HepG2 (cell line): ENCODE measurements around the gene BUB1B. TPM values are rescaled to one million over a fixed set of nuclear protein-coding genes. Genes with fewer than 3 reads are reported as not detected.

Source experiments
- ATAC-seq: fragments of 200-7000 bp; cut with Tn5 transposase; 3 replicates; pipeline ENCODE4 v1.9.1; 2020; ENCODE audit warnings: mild to moderate bottlenecking, moderate library complexity
- BruUV-seq: library from RNA; stranded (reverse); fragments of 400-500 nt; replicated peaks from 2 replicates; lab custom pipeline; 2021; lab: Mats Ljungman, UMichigan
- CTCF ChIA-PET: fragments of 300-600 bp; formaldehyde crosslinking; extraction: SDS; loops from one replicate; lab custom pipeline; 2021; ENCODE audit warnings: low total read pairs, inconsistent platforms, low intra/inter-chr PET ratio; lab: Yijun Ruan, JAX
- POLR2A ChIA-PET: fragments of 350-600 bp; sonication (Branson Sonifier 250); formaldehyde crosslinking; loops from one replicate; lab custom pipeline; 2020; ENCODE audit warnings: antibody characterized with exemption, inconsistent platforms; lab: Yijun Ruan, JAX
- DNase-seq: peaks from one replicate; pipeline ENCODE4 v3.0.0-alpha.2; 2015; ENCODE audit warnings: low spot score
- FAIRE-seq: peaks from 3 replicates; lab custom pipeline; 2011; peaks lifted over from hg19 to GRCh38; lab: Jason Lieb, UNC
- H2AFZ ChIP-seq: one replicate; pipeline ENCODE4 v1.6.1; 2011; ENCODE audit warnings: low read length, inconsistent platforms
- H3K27ac ChIP-seq: fragments of 300-600 bp; 3 replicates; pipeline ENCODE4 v1.8.0; 2011; ENCODE audit warnings: mixed run types, mild to moderate bottlenecking, mixed read lengths, low read length, inconsistent platforms; ENCODE audit not compliant: insufficient read depth; ENCODE audit errors: extremely low read length
- H3K27me3 ChIP-seq, 2 experiments: fragments of 200-600 bp in 1 of 2; 2 replicates in 1 of 2; 3 replicates in 1 of 2; pipeline versions ENCODE4 v1.6.0 to v1.8.0; 2011; ENCODE audit warnings: low read length in 2 of 2, mild to moderate bottlenecking in 2 of 2, moderate library complexity in 2 of 2, inconsistent platforms in 1 of 2; ENCODE audit not compliant: insufficient read depth in 2 of 2, control insufficient read depth in 1 of 2
- H3K36me3 ChIP-seq, 2 experiments: fragments of 200-600 bp in 1 of 2; replicated peaks in 1 of 2; 2 replicates in 1 of 2; 3 replicates in 1 of 2; pipeline versions ENCODE4 v1.5.1 to v1.8.0; 2011; ENCODE audit warnings: low read length in 2 of 2, inconsistent platforms in 1 of 2; ENCODE audit not compliant: insufficient read depth in 2 of 2, control insufficient read depth in 1 of 2
- H3K4me1 ChIP-seq: 2 replicates; pipeline ENCODE4 v1.5.1; 2012; ENCODE audit warnings: low read length, inconsistent platforms; ENCODE audit not compliant: insufficient read depth
- H3K4me2 ChIP-seq: 2 replicates; pipeline ENCODE4 v1.6.0; 2011; ENCODE audit warnings: low read depth, low read length, inconsistent platforms
- H3K4me3 ChIP-seq, 3 experiments: fragments of 200-600 bp in 1 of 3; sonication (generic), shearing (Covaris generic) in 1 of 3; replicated peaks in 1 of 3; 2 replicates each; pipeline ENCODE4 v1.5.1; 2011 to 2016; ENCODE audit warnings: low read length in 3 of 3, inconsistent platforms in 2 of 3, low read depth in 2 of 3, mild to moderate bottlenecking in 2 of 3, control low read depth in 1 of 3, mixed read lengths in 1 of 3; ENCODE audit not compliant: insufficient read depth in 1 of 3
- H3K79me2 ChIP-seq: one replicate; pipeline ENCODE4 v1.6.1; 2011; ENCODE audit warnings: low read length, inconsistent platforms; ENCODE audit not compliant: insufficient read depth
- H3K9ac ChIP-seq: 2 replicates; pipeline ENCODE4 v1.6.0; 2011; ENCODE audit warnings: mild to moderate bottlenecking, low read depth, low read length, inconsistent platforms; ENCODE audit not compliant: insufficient read depth
- H3K9me3 ChIP-seq: 2 replicates; pipeline ENCODE4 v1.5.1; 2012; ENCODE audit warnings: mild to moderate bottlenecking, low read length
- H4K20me1 ChIP-seq: 2 replicates; pipeline ENCODE4 v1.6.0; 2011; ENCODE audit warnings: inconsistent platforms, mild to moderate bottlenecking, low read length, moderate library complexity; ENCODE audit not compliant: insufficient read depth
- FOXA1 ChIP-seq, 2 experiments: fragments of 450-650 bp in 1 of 2; sonication (generic) in 1 of 2; formaldehyde crosslinking in 1 of 2; IDR thresholded peaks; 2 replicates each; pipeline versions ENCODE4 v1.4.0 to v1.6.1; 2016 to 2020; ENCODE audit warnings: missing genetic modification reagents in 1 of 2
- GATAD1 ChIP-seq: IDR thresholded peaks from 2 replicates; pipeline ENCODE4 v1.6.1; 2016; ENCODE audit warnings: missing genetic modification reagents, missing compliant biosample characterization
- HOXA9 ChIP-seq: sonication (generic); formaldehyde crosslinking; IDR thresholded peaks from 2 replicates; pipeline ENCODE4 v1.8.1; 2022; ENCODE audit warnings: missing genetic modification reagents, mild to moderate bottlenecking, moderate library complexity, borderline replicate concordance
- NRL ChIP-seq: sonication (generic); formaldehyde crosslinking; IDR thresholded peaks from 2 replicates; pipeline ENCODE4 v1.5.0; 2020; ENCODE audit warnings: missing genetic modification reagents, mild to moderate bottlenecking, moderate library complexity, borderline replicate concordance
- SMARCE1 ChIP-seq: fragments of 450-650 bp; IDR thresholded peaks from 2 replicates; pipeline ENCODE4 v1.6.1; 2017; ENCODE audit warnings: borderline replicate concordance
- TAF15 ChIP-seq: fragments of 200-400 bp; formaldehyde crosslinking; IDR thresholded peaks from one replicate; pipeline ENCODE4 v1.6.1; 2018; ENCODE audit warnings: mild to moderate bottlenecking, low read depth, low read length; ENCODE audit not compliant: poor library complexity, severe bottlenecking
- TP53 ChIP-seq: sonication (generic); formaldehyde crosslinking; conservative IDR thresholded peaks from 2 replicates; pipeline ENCODE4 v1.4.0; 2020; ENCODE audit warnings: missing genetic modification reagents
- ZNF451 ChIP-seq: sonication (generic); formaldehyde crosslinking; IDR thresholded peaks from 2 replicates; pipeline ENCODE4 v1.5.0; 2020; ENCODE audit warnings: mild to moderate bottlenecking, missing genetic modification reagents
- WGBS: methylation state at CpG from one replicate; pipeline ENCODE4 v1.1.6; 2017; ENCODE audit warnings: low lambda C conversion rate; 5-methylcytosine and 5-hydroxymethylcytosine counted together
- in situ Hi-C: cut with HindIII; loops from 2 replicates; pipeline ENCODE4 v1.10.0; 2017; ENCODE audit warnings: low pct_unique_long_range_greater_than_20kb; ENCODE audit not compliant: extremely low pct_ligation_motif_present
- intact Hi-C: fragments of 100-400 bp; cut with micrococcal nuclease; formaldehyde crosslinking; loops from one replicate; pipeline ENCODE4 v1.10.0; 2022; ENCODE audit not compliant: unreplicated experiment
- polyA plus RNA-seq, 8 experiments: library from polyadenylated mRNA; depleted of rRNA in 3 of 8; stranded (reverse) in 7 of 8; unstranded in 1 of 8; fragments of >200 nt; fragmentation: Illumina TruSeq in 4 of 8; extraction: Trizol in 4 of 8; gene quantifications; 2 replicates each; pipeline versions ENCODE4 v1.2.1 to v1.2.3, GENCODE V29; 2011 to 2016; ENCODE audit warnings: low read depth in 4 of 8, missing spikeins in 1 of 8, mixed read lengths in 1 of 8; ENCODE audit not compliant: insufficient read depth in 1 of 8
- total RNA-seq, 5 experiments: library from RNA; depleted of rRNA; stranded (reverse); fragments of >200 nt; fragmentation: Illumina TruSeq; extraction: Trizol; gene quantifications; 2 replicates each; pipeline ENCODE4 v1.2.3, GENCODE V29; 2016; ENCODE audit warnings: low read depth in 1 of 5

BUB1B gene
- total and polyA plus RNA-seq, 2 of the 13 experiments (the other 11 are each of a cell fraction or from before 2014, with no cell fraction given), result 26.2 to 63.5 TPM

GRCh38 chr15:40229956-40230355, 69.1 kb downstream of the BUB1B start:
- H3K27me3 ChIP-seq, result no peaks in the 10 kb centered on the region
- FAIRE-seq (no peak), ATAC-seq (no peak)
- no peak overlapping the region for H3K27ac ChIP-seq
- no TSS peak for BruUV-seq
- TF ChIP-seq ZNF451 (CRISPR knock-in tag) (no peak), HOXA9 (CRISPR knock-in tag) (no peak), TP53 (CRISPR knock-in tag) (no peak), TAF15 (no peak), FOXA1 (IDR thresholded peaks at IDR 0.05) (no peak), FOXA1 (CRISPR knock-in tag; IDR thresholded peaks at IDR 0.05) (no peak), SMARCE1 (no peak), NRL (CRISPR knock-in tag) (no peak)
- TF ChIP-seq, all 625 proteins: peak for 0
- intact Hi-C loops (no loop called here), in situ Hi-C loops (no loop called here)
- ChIA-PET POLR2A (no interaction called here), CTCF (no interaction called here)
- no peaks in the 10 kb centered on the region for H3K79me2 ChIP-seq
- no peak overlapping the region for H3K4me2 ChIP-seq
- H3K36me3 ChIP-seq, result peaks cover 0 to 3% of the 10 kb centered on the region in 2 experiments; a peak in 2 of 5 replicates
- no peaks in the 10 kb centered on the region for H3K9me3 ChIP-seq
- DNase-seq, result no peak
- no peak overlapping the region for H3K9ac ChIP-seq
- 92% methylated on average over 1 of the region's 1 CpG for WGBS
- no peak overlapping the region for H2AFZ ChIP-seq
- H3K4me3 ChIP-seq, result no peak overlapping the region
- no peaks in the 10 kb centered on the region for H4K20me1 ChIP-seq
- H3K4me1 ChIP-seq, result no peaks in the 10 kb centered on the region

- Histone ChIP-seq H2AFZ (no peak overlapping the region), H4K20me1 (no peaks in the 10 kb centered on the region), H3K79me2 (no peaks in the 10 kb centered on the region), H3K27ac (no peak overlapping the region), H3K27me3 (no peaks in the 10 kb centered on the region), H3K9ac (no peak overlapping the region), H3K36me3 (no peaks in the 10 kb centered on the region), H3K4me2 (no peak overlapping the region), H3K9me3 (no peaks in the 10 kb centered on the region), H3K4me3 (no peak overlapping the region), H3K4me1 (no peaks in the 10 kb centered on the region)
- FAIRE-seq (no peak), ATAC-seq (peak; percentile 20; the same call in 1 of the 3 replicates), DNase-seq (no peak)
- ChIA-PET CTCF (no interaction called here), POLR2A (no interaction called here)
- TF ChIP-seq GATAD1 (CRISPR knock-in tag), result no peak
- no TSS peak for BruUV-seq
- in situ Hi-C loops (no loop called here), intact Hi-C loops (no loop called here)
- 56% methylated on average over 2 of the region's 7 CpGs for WGBS
These were observed 71.8 kb downstream of the BUB1B start for GRCh38 chr15:40232625-40233070.
